HUES6 (cell line): ENCODE measurements around the gene SPATA6L.
"Not testable (repeated sequence)": the region's sequence is repeated elsewhere in the genome, so short reads cannot be mapped to it uniquely, and the experiment has no call there.

Source experiments
- H3K27ac ChIP-seq: 2 replicates; pipeline ENCODE4 v1.7.0; 2013; ENCODE audit warnings: low read depth, mild to moderate bottlenecking, low read length, inconsistent platforms
- H3K27me3 ChIP-seq: 2 replicates; pipeline ENCODE4 v1.6.1; 2013; ENCODE audit warnings: low read length; ENCODE audit not compliant: control insufficient read depth, insufficient read depth
- H3K36me3 ChIP-seq: 2 replicates; pipeline ENCODE4 v1.6.1; 2013; ENCODE audit warnings: low read length; ENCODE audit not compliant: control insufficient read depth, insufficient read depth
- H3K4me1 ChIP-seq: 2 replicates; pipeline ENCODE4 v1.6.1; 2013; ENCODE audit warnings: low read length; ENCODE audit not compliant: control insufficient read depth, insufficient read depth
- H3K4me3 ChIP-seq: 2 replicates; pipeline ENCODE4 v1.5.1; 2013; ENCODE audit warnings: low read depth, low read length
- H3K9ac ChIP-seq: one replicate; pipeline ENCODE4 v1.6.1; 2013; ENCODE audit warnings: mild to moderate bottlenecking, low read length
- H3K9me3 ChIP-seq: 2 replicates; pipeline ENCODE4 v1.6.1; 2013; ENCODE audit warnings: low read depth, low read length; ENCODE audit not compliant: control insufficient read depth, insufficient read depth

Gene SPATA6L

DNA sequence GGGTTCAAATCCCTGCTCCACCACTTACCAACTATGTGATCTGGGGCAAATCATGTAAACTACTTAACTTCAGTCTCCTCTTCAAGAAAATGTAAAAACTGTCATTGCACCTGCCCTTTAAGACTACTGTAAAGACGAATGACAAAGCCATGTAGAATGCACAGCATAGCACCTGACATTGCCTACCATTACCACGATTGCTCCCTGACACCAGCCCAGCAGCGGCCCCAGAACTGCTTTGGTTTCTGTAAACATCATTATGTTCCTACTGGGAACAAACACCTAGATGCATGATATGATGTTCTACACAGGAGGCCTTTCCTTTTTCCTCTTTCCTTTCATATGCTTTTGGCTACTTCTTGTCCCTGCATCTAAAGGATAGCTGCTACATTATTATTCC is 27.3 kb downstream of the SPATA6L start:
- no peaks in the 10 kb centered on the region for H3K27me3 ChIP-seq
- peaks cover 5% of the 10 kb centered on the region; the same call in 1 of the 2 replicates for H3K4me1 ChIP-seq
- no peaks in the 10 kb centered on the region for H3K9me3 ChIP-seq
- H3K9ac ChIP-seq, result no peak overlapping the region
- no peak overlapping the region for H3K4me3 ChIP-seq
- H3K36me3 ChIP-seq, result no peaks in the 10 kb centered on the region
- H3K27ac ChIP-seq, result no peak overlapping the region

DNA sequence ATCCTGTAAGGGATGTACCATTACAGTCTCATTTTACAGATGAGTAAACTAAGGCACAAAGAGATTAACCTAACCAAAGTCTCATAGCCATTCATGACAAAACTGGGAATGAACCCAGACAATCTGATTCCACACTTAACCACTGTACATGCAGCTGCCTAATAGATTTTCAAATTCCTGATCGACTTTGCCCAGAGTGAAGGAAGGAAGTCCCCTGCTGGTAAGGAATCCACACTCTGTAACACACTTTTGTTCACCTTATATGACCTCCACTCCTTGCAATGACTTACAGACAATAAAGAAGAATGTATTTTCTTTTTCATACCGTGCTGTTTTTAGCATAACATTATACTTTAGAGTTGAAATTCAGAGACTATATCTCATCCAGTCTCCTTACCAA is 35.4 kb downstream of the SPATA6L start:
- Histone ChIP-seq H3K27me3 (no peaks in the 10 kb centered on the region), H3K27ac (no peak overlapping the region), H3K4me1 (peaks cover 8% of the 10 kb centered on the region), H3K9me3 (no peaks in the 10 kb centered on the region), H3K9ac (no peak overlapping the region), H3K4me3 (no peak overlapping the region), H3K36me3 (no peaks in the 10 kb centered on the region)

- H3K27ac ChIP-seq, result no peak overlapping the region
- H3K4me3 ChIP-seq, result no peak overlapping the region
- H3K9ac ChIP-seq, result no peak overlapping the region
- no peaks in the 10 kb centered on the region for H3K9me3 ChIP-seq
- H3K27me3 ChIP-seq, result no peaks in the 10 kb centered on the region
- no peaks in the 10 kb centered on the region for H3K36me3 ChIP-seq
- H3K4me1 ChIP-seq, result peaks cover 35% of the 10 kb centered on the region
Measured at GRCh38 chr9:4622016-4622415, 44.3 kb downstream of the SPATA6L start.

GRCh38 chr9:4620881-4621555 is 45.3 kb downstream of the SPATA6L start:
- Histone ChIP-seq H3K36me3 (no peaks in the 10 kb centered on the region), H3K4me1 (peaks cover 37% of the 10 kb centered on the region), H3K27ac (peak overlapping the region; percentile 41), H3K9me3 (no peaks in the 10 kb centered on the region), H3K4me3 (no peak overlapping the region), H3K27me3 (no peaks in the 10 kb centered on the region), H3K9ac (no peak overlapping the region)

DNA sequence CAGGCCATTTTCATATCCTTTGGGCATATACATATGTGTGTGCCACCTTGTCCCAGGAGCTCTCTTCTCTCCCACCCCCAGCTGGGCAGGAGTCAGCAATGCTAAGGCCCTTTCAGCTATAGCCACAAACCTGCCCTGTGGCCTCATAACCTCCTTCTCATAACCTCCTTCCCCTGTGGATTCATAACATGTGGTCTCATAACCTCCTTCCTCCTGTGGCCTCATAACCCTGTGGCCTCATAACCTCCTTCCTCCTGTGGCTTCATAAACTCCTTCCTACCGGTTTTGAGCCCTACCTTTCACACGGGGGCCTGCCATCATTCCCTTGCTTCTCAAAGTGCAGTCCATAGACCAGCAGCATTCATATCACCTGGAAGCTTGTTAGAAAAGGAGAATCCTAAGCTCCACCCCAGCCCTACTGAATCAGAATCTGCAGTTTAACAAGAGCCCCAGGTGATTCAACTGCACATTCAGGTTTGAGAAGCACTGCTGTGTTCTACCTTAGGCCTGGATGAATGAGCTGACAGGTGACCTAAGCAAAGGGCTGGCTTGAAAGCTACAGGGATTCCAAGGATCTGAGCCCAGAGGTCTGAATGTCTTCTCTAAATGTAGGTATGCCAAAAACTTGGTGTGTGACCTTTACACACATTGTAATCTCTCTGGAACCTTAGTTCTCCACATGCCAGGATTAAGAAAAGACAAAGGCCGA is 46.1 kb downstream of the SPATA6L start:
- Histone ChIP-seq H3K4me1 (peaks cover 37% of the 10 kb centered on the region), H3K36me3 (no peaks in the 10 kb centered on the region), H3K27ac (peak overlapping the region; percentile 41; the same call in 1 of the 2 replicates), H3K4me3 (no peak overlapping the region), H3K9me3 (no peaks in the 10 kb centered on the region), H3K9ac (no peak overlapping the region), H3K27me3 (no peaks in the 10 kb centered on the region)

DNA sequence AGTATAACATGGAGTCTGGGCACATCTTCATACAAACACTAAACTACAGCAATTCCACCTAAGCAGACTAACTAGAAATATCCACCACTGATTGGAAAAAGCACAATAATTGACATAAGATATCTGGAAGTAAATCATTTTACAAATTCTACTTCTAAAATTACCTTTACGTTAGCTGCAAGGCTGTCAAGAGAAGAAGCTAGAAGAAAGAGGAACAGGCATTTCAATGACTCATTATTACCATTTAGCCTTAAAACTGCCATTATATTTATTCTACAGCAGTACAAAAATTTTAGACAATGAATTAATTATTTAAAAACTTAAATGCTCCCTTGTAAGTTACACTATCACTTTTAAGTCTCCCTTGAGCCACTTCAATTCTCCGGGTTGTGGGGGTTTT is 47.6 kb downstream of the SPATA6L start:
- H3K9me3 ChIP-seq, result no peaks in the 10 kb centered on the region
- peaks cover 37% of the 10 kb centered on the region for H3K4me1 ChIP-seq
- no peak overlapping the region for H3K27ac ChIP-seq
- no peaks in the 10 kb centered on the region for H3K36me3 ChIP-seq
- H3K4me3 ChIP-seq, result no peak overlapping the region
- no peak overlapping the region for H3K9ac ChIP-seq
- H3K27me3 ChIP-seq, result no peaks in the 10 kb centered on the region

DNA sequence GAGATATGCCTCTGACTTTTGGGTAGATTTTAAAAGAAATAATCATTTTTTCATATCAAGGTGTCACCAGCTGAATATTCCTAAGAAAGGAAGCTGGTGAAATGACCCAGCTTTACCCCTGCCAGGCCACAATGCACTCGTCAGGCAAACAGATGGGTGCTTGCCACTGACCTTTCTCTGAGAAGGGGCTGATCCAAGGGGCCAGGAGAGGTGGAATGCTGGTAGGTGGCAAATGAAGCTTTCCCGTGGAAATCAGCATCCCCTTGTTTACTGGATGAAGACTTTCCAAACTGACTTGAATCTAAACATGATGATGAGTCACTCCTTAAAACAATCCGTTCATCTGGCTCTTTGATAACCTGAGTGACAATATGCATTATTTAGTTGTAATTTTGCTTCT is 48.5 kb downstream of the SPATA6L start:
- H3K36me3 ChIP-seq, result no peaks in the 10 kb centered on the region
- H3K27me3 ChIP-seq, result no peaks in the 10 kb centered on the region
- H3K4me1 ChIP-seq, result peaks cover 37% of the 10 kb centered on the region
- no peak overlapping the region for H3K27ac ChIP-seq
- no peak overlapping the region for H3K9ac ChIP-seq
- no peaks in the 10 kb centered on the region for H3K9me3 ChIP-seq
- H3K4me3 ChIP-seq, result no peak overlapping the region

- H3K27ac ChIP-seq, result no peak overlapping the region
- no peaks in the 10 kb centered on the region for H3K9me3 ChIP-seq
- H3K9ac ChIP-seq, result no peak overlapping the region
- H3K4me1 ChIP-seq, result peaks cover 21% of the 10 kb centered on the region
- H3K27me3 ChIP-seq, result no peaks in the 10 kb centered on the region
- H3K36me3 ChIP-seq, result no peaks in the 10 kb centered on the region
- H3K4me3 ChIP-seq, result no peak overlapping the region
Measured at GRCh38 chr9:4615778-4616177, 50.5 kb downstream of the SPATA6L start.

DNA sequence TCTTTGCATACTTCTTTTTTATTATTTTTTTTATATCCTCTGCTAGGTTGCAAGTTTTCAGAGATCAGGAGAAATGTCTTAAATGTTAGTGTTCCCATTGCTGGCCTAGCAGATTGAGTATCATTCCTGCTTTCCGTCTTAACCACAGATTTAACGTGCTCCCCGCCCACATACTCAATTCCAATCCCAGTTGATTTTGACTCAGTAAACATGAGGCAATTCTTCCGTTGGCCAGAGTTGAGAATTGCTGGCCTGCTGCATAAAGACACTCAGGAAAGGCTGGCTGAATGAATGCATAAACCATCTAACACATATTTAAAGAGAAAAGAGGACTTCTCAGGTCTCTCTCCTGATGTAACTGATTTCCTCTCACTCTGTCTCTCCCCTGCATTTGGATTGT is 51.0 kb downstream of the SPATA6L start:
- no peak overlapping the region for H3K9ac ChIP-seq
- H3K9me3 ChIP-seq, result no peaks in the 10 kb centered on the region
- no peaks in the 10 kb centered on the region for H3K36me3 ChIP-seq
- H3K27me3 ChIP-seq, result no peaks in the 10 kb centered on the region
- no peak overlapping the region for H3K4me3 ChIP-seq
- H3K4me1 ChIP-seq, result peaks cover 16% of the 10 kb centered on the region
- no peak overlapping the region for H3K27ac ChIP-seq

DNA sequence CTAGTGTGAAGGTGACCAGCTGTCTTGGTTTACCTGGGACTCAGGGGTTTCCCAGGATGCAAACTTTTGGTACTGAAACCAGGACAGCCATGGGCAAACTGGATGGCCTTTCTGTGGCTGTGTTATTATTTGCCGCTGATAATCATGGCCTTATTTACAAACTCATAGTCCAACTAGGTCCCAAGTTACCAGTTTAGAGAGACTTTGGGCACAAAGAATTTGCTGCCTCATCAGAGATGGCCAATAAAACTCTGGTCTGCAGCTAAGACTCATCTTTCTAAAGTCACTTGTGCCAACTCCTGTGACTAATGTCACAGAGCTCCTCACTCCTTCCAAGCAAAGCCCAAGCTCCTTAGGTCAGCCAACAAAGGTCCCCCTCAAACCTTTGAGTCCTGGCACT is 51.7 kb downstream of the SPATA6L start:
- Histone ChIP-seq H3K36me3 (no peaks in the 10 kb centered on the region), H3K4me3 (no peak overlapping the region), H3K9ac (no peak overlapping the region), H3K27me3 (no peaks in the 10 kb centered on the region), H3K9me3 (no peaks in the 10 kb centered on the region), H3K27ac (no peak overlapping the region), H3K4me1 (peaks cover 13% of the 10 kb centered on the region)

GRCh38 chr9:4606033-4606432 is 60.2 kb downstream of the SPATA6L start:
- H3K9me3 ChIP-seq, result not testable (repeated sequence)

More at GRCh38 chr9:4606033-4606432, 60.2 kb downstream of the SPATA6L start:
- H3K36me3 ChIP-seq, H3K4me1 ChIP-seq, H3K27me3 ChIP-seq, H3K27ac ChIP-seq: not testable (repeated sequence)
- Histone ChIP-seq H3K9ac (peak overlapping the region; percentile 52), H3K4me3 (peak overlapping the region; percentile 43; the same call in 1 of the 2 replicates)
